Omental fat pad (tissue), 4 donors: ENCODE results near the gene EIF4H. TPM values are rescaled to one million over a fixed set of nuclear protein-coding genes. Genes with fewer than 3 reads are reported as not detected.
"Not testable (repeated sequence)": the region's sequence is repeated elsewhere in the genome, so short reads cannot be mapped to it uniquely, and the experiment has no call there.

Source experiments
- ATAC-seq: fragments of 150-250 bp; one replicate; pipeline ENCODE4 v1.9.1; 2016; ENCODE audit warnings: mild to moderate bottlenecking, moderate library complexity; ENCODE audit not compliant: low FRiP score
- DNase-seq: peaks from one replicate; pipeline ENCODE4 v3.0.0-alpha.2; 2019; ENCODE audit warnings: low spot score
- CTCF ChIP-seq, 3 donors: fragments of 450-650 bp; IDR thresholded peaks; one replicate each; pipeline ENCODE4 v1.5.1; 2016 to 2017; ENCODE audit warnings: antibody characterized with exemption in 3 of 3, mild to moderate bottlenecking in 3 of 3, moderate library complexity in 2 of 3
- total RNA-seq, 4 donors: library from RNA; depleted of rRNA; stranded (reverse); fragments of >200 nt; gene quantifications; one replicate each; pipeline ENCODE4 v1.1.0, GENCODE V29; 2016

Gene EIF4H
- total RNA-seq, 4 donors from 2014 or later = 195 to 284 (median 229) TPM

GRCh38 chr7:74190259-74190658, 16.1 kb downstream of the EIF4H start:
- TF ChIP-seq CTCF (IDR thresholded peaks at IDR 0.05) = no peak
- no peak for ATAC-seq
- DNase-seq = no peak

GRCh38 chr7:74191231-74191630, 17.1 kb downstream of the EIF4H start:
- DNase-seq (no peak), ATAC-seq (no peak)
- no peak for TF ChIP-seq CTCF (IDR thresholded peaks at IDR 0.05)

GRCh38 chr7:74193054-74193453, 18.9 kb downstream of the EIF4H start:
- ATAC-seq = no peak
- no peak for DNase-seq
- no peak for TF ChIP-seq CTCF (IDR thresholded peaks at IDR 0.05)

- DNase-seq = no peak
- no peak for TF ChIP-seq CTCF (IDR thresholded peaks at IDR 0.05)
- no peak for ATAC-seq
Observed at GRCh38 chr7:74193913-74194312, 19.8 kb downstream of the EIF4H start.

- DNase-seq (no peak), ATAC-seq (no peak)
- no peak for TF ChIP-seq CTCF (IDR thresholded peaks at IDR 0.05)
Observed at GRCh38 chr7:74194686-74195085, 20.5 kb downstream of the EIF4H start.

DNA sequence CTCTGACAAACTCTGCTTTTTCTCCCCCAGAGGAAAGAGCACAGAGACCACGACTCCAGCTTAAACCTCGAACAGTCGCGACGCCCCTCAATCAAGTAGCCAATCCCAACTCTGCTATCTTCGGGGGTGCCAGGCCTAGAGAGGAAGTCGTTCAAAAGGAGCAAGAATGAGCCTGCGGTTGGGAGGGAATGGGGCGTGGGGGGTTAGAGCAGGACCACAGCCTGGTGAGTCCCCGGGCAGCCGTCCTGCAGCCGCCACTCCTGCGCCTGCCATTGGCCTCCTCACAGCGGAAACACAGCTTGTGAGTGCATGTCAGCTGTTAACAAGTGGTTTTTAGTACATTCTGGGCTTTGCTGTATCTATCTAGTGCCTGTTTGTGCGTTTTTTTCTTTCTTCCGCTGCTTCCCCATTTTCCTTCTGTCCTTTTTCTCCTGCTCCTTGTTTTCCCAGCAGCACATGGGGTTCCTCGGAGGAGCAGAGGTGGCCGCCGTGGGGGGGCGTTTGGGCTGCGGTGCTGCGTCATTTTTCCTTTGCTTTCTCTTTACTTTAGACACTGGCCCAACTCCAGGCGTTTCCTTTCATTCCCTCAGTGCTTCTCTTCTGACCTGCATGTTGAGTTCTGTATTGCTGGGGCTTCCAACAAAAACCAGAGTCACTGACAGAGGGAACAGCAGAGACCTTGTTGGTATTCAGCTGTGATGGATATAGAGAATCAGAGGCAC, 21.1 kb downstream of the EIF4H start:
- DNase-seq, ATAC-seq: not testable (repeated sequence)

- ATAC-seq, DNase-seq: not testable (repeated sequence)
Observed at GRCh38 chr7:74195968-74196654, 22.0 kb downstream of the EIF4H start.

- no peak for TF ChIP-seq CTCF (IDR thresholded peaks at IDR 0.05)
- DNase-seq (no peak), ATAC-seq (peak; percentile 49)
Observed at GRCh38 chr7:74197449-74198124, 23.4 kb downstream of the EIF4H start.
